GM12801 (cell line): Measurements from ENCODE around the gene FAM163B.

Source experiments
- CTCF ChIP-seq: IDR thresholded peaks from one replicate; pipeline ENCODE4 v1.5.1; 2011; ENCODE audit warnings: control low read depth; ENCODE audit not compliant: insufficient read length; ENCODE audit errors: extremely low read depth

Gene FAM163B

GRCh38 chr9:133564451-133565116 is 44.6 kb downstream of the FAM163B start:
- TF ChIP-seq CTCF: no peak

GRCh38 chr9:133563291-133563796 is 45.8 kb downstream of the FAM163B start:
- TF ChIP-seq CTCF: no peak

GRCh38 chr9:133562611-133563290 is 46.4 kb downstream of the FAM163B start:
- no peak for TF ChIP-seq CTCF

- TF ChIP-seq CTCF: no peak
These were observed 47.1 kb downstream of the FAM163B start for GRCh38 chr9:133561976-133562554.

GRCh38 chr9:133560944-133561343 is 48.2 kb downstream of the FAM163B start:
- no peak for TF ChIP-seq CTCF

- TF ChIP-seq CTCF: no peak
These were observed 48.9 kb downstream of the FAM163B start for GRCh38 chr9:133560311-133560710.
